OCI-M2 (cell line): ENCODE results near the gene CDK8.
"Not testable (repeated sequence)": the region's sequence is repeated elsewhere in the genome, so short reads cannot be mapped to it uniquely, and the experiment has no call there.

Experiments used
- DNase-seq: peaks from one replicate; lab custom pipeline; 2025; ENCODE audit not compliant: unreplicated experiment; lab: John Stamatoyannopoulos, UW

CDK8 gene

DNA sequence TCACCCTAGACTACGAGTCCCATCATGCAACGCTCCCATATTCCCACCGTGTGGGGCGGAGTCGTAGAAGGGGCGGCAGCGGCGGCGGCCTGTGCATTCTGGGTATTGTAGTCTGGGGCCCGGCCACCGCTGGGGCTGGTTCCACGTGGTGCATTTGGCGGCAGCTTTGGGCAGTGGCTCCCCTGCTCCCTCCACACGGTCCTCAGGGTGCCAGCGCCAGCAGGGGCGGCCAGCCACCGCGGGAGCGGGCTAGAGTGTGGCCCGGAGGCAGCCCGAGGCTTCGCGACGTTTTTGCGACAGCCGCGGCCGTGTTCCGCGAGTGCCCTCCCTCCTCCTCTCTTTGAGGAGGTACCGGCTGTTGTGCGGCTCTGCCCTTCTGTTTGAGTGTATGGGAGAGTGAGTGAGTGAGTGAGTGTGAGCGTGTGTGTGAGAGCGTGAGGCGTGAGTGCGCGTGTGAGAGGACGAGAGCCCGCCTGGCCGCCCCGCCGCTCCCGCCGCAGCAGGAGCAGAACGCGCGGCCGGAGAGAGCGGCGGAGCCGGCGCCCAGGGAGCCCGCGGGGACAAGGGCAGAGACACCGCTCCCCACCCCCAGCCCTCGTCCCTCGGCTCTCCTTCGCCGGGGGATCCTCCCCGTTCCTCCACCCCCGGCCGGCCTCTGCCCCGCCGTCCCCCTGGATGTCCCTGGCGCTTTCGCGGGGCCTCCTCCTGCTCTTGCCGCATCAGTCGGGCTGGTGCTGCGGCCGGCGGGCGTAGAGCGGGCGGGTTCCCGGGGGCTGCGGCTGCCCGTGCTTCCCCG lies at the start of gene CDK8:
Gene CDK8, plus strand, starts transcription at position 343 of the 796 bp plus-strand sequence. CDS start 513 bp downstream, outside the sequence.
- peak; percentile 53 for DNase-seq

DNA sequence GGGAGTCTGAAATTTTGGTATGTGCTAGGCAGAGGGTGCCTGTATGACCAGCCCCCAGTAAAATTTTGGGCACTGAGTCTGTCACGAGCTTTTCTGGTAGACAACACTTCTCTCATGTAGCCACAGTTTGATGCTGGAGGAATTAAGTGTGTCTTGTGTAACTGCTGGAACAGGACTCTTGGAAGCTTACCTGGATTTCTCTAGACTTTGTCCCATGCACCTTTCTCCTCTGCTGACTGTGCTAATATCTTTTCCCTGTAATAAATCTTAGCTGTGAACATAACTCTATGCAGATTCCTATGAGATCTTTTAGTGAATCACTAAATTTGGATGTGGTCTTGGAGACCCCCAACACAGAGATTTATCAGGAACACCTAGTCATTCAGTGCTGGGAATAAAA lies 45.6 kb upstream of the CDK8 start:
- DNase-seq = no peak

DNA sequence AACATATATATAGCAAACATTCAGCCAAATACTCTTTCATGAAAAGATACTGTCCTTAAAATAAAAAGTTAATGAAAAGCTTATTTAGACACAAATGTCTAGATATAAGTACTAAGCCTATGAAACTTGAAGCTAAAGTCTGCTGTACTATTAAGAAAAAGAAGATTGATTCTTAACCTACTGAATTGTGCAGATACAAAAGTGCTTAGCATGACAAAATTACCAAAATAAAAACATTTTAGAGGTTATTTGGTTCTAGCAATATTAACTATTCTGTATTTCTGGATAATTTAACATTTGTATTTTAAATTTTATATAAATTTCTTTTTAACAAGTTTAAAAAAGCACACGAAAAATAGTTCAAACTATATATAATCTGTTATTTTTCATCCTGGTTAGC lies 40.6 kb upstream of the CDK8 start:
- DNase-seq = no peak

DNA sequence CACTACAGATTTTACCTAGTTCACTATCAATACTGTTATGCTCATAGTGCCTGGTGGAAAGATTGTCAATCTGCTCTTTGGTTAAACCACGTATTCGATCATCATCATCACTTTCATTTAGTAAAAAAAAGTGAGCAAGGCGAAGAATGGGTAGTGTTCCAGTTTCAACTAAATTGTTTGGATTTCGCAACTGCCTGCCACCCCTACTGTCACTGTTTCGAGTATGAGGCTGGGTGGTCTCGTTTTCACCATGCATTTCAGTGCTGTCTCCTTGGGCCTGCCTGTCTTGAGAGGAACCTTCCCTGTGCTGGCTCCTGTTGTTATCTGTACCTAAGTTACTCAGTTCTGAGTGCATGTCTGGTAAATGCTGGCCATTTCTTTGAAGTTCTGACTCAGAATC lies 39.9 kb upstream of the CDK8 start:
- no peak for DNase-seq

DNA sequence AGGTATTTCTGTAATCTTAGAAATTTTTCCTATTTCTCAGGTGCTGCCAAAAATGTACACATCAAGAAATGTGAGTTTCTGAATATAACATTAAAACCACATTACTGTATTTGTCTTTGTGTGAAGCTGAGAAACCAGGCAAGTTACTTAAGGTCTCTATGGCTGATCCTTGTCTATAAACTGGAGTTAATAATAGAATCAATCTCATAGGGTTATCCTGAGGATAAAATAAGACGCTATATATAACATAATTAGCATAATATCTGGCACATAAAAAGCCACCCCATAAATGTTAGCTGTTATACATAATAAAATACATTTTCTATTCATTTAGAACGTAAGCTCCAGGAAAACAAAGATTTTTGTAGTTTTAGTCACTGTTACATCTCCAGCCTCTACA lies 37.9 kb upstream of the CDK8 start:
- no peak for DNase-seq

DNA sequence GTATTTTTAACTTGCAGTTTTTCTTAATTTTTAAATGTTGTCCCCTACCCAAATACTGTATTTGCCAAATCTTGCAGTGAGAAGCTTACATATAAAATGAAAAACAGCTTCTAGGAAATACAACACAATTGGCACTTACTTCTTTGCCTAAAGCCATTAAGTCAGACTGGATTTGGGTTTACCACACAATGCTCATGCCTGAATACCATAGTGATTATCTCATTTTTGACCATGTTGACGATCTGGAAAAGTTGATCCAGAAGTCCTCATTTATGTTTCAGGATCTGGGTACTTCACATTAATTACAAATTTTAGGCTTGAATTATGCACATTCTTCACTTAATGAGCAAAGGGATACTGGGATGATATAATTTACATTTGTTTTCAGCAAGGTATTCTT lies 34.2 kb upstream of the CDK8 start:
- DNase-seq = no peak

DNA sequence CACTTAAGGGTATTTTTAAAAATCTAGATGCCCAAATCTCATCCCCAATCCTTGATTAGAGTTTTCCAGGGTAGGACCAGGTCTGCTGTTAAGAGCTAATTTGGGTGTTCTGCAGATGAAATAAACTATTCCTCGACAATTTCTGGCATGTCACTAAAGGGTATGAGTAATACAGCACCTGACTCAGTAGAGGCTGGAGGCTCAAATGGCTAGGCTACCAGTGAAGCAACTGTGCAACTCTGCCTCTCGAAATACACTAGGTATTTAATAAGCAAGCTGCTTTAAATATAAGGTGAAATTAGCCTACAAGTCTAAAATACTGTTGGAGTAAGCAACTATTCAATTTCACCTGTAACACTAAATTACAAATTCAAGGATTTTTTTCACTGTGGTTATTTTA lies 33.4 kb upstream of the CDK8 start:
- no peak for DNase-seq

DNA sequence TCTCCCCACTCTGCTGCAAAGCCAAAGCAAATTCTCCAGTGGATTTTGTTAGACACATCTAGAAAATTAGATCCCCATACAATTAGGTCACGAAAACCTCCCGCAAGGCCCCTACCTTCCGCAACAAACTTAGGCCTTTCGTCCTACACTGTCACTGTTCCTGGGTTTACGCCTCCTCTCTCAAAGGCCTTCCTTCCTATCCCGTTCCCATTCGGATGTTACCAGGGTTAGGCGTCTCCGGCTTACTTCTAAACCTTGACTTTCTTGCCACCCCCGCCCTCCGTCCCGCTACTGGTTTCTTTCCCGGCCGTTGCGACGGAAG lies 32.6 kb upstream of the CDK8 start:
- no peak for DNase-seq

DNA sequence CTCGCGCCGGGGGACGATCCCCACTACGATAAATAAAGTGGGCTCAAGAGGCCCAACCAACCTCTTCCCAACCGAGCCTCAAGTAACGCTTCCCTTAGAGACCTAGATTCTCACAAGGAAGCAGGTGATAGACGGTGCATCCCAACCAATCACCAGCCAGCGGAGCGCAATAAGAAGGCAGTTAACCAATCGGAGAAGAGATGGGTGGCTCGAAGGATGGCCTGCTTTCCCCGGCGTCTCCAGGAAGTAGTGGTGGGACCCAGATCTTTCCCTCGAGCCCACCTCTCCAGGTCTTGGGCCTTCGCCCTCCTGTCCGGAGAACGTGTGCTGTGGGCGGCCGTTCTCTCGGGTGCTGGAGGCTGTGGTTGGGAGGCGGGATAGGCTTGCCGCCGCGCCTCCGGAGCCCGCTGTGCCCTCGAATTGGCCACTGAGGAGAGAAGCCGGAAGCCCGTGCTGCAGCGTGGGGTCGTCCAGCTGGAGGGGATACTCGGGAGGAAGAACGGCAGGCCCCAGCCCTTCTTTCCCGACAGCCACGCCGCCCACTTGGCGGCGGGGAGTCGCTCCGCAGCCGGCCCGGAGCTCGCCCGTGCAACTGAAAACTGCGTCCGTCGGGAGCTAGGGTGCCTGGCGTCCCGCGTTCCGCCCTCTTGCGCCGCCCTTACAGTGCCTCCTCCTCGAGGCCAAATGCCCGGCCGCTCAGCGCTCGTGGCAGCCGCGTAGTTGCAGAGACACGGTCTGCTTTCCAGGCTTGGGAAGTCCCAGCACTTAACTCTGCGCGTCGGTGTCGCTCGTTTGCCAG lies 32.0 kb upstream of the CDK8 start, which contains the start of gene RNF6:
Gene RNF6, minus strand, starts transcription at position 594 of the 799 bp plus-strand sequence. CDS start 2,665 bp downstream, outside the sequence.
- DNase-seq = peak; percentile 75

DNA sequence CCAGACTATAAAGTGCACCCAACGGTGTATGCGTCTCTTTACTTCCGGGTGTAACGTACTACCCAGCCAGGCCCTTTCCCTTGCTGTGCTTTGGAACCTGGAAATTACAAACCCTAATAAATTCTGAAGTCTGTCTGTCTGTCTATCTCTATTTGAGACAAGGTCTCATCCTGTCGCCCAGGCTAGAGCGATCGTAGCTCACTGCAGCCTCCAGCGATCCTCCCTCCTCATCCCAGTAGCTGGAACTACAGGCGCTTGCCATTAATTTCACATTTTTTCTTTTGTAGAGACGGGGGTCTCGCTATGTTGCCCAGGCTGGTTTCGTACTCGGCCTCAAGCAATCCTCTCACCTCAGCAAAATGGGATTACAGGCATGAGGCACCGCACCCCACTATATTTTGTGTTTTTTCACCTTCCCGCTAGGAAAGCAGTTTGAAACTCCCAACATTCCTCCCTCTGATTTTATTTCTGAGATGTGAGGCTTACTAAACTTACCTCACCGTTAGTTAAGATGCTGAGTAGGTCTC lies 31.3 kb upstream of the CDK8 start:
- no peak for DNase-seq

DNA sequence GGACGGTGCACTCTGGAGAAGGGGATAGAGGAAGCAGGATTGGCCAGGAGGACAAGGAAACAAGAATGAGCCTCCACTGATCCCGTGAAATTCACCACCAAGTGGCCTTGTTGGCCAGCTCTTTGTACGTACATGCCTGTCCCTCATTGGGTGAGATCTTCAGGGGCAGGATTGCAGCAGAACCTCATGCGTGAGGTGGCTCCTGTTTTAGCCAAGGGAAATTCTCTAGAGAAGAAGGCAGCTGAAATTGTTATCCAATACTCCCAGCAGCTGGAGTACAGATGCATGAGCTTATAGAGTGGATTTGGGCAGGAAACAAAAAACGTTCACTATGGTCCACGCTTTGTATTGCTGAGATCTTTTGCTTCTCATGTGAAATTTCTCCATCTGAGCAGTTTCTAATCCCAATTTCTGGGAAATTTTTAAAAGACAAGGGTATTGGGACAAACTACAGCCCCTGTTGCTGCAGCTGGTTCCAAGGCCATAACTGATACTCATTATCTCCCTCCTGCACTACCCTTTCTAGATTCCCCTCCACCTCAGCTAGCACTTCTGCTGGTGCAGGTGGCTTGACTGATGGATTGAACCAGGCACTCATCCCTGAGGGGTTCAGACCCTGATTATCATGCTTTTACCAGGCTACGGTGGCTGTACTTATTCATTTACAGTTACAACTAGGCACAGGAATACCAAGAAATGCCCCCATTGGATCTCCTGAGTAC lies 27.9 kb upstream of the CDK8 start:
- DNase-seq = no peak

DNA sequence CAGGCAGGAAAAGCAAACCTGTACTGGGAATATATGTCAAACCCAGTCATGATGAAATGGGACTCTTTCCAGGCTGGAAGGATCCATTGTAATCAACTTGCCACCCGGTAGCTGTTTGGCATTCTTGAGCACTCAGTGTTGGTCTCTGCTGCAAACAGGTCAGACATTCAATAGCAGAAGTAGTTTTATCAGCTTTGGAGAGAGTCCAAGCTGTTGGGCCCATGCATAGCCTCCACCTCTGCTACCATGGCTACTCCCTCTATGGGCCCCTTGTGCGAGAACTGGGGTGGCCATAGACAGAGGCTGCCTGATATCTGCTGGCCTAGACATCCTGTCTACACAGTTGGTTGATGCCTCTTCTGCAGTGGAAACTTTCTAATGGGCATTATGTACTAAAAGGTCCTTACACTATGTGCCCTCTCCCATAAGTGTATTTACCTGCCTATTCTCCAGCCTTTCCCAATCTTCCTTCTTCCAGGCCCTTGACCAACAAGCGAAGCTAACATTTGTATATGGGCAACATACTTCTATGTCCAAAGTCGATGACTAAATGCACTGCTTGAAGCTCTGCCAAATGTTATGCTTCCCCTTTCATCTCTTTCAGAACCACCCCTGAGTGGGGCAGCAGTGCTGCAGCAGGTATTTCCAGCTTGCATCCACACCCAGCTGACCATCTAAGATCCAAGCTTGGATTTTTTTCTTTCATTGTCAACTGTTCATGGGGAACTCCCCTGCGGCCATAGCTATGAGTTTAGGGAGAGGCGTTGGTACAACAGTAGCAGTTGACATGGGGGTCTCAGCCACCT lies 26.6 kb upstream of the CDK8 start:
- no peak for DNase-seq

DNA sequence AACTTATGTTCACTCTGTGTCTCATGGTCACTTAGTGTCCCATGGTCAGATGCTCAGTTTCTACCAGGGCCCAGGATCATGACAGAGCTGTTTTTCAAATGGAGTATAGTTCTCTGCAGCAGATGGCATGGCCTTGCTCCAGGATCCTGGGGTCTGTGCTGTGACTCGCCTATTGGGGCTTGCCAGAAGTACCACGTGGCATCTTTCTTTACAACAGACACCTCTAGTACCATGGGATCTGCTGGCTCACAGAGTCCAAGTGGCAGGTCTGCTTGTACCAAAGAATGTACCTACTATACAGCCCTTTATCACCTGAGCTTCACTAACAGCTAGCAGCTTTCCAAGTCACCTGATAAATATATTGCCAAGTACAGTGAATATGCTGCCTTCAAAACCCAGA lies 25.8 kb upstream of the CDK8 start:
- no peak for DNase-seq

DNA sequence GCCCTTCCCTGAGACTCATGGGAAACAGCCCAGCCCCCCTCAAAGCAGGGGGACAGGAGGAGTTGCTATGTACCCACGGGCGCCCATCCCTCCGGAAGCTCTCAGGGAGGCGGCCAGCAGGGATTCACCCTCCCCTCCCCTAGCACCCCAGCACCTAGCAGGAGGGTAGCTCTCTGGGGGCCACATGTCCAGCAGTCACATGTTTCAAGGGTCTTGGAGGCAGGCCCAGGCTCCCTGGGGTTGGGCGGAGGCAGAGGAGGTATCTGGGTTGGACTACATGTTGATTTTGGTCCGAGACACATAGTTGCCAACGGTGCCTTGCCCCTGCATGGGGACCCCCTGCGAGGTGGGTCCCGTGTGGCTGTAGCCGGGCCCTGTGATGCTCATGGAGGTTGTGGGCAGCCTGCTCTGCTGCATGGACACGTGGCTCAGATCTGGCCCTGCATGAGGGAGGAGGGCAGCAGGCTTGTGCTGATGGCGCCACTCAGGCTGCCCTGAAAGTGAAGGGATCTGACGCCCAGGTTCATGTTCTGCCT lies 24.8 kb upstream of the CDK8 start:
- DNase-seq = no peak

DNA sequence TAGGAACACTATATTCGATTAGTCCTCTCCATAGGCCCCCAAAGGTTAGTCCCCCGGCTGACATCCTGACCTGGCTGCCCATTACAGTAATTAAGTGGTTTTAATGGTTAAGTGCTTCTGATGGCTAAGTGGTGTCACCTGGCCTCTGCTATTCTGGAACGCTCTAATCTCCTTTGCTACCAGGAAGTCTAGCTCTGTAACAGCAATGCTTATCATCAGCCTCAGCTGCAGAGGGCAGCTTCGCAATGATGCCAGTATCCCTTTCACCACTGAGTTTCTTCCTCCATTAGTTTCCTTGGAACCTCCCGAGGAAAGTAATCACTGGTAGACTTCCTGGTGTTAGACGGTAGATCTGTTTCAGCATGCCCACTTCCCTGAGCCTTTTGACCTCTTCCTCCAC lies 23.2 kb upstream of the CDK8 start:
- DNase-seq = no peak

DNA sequence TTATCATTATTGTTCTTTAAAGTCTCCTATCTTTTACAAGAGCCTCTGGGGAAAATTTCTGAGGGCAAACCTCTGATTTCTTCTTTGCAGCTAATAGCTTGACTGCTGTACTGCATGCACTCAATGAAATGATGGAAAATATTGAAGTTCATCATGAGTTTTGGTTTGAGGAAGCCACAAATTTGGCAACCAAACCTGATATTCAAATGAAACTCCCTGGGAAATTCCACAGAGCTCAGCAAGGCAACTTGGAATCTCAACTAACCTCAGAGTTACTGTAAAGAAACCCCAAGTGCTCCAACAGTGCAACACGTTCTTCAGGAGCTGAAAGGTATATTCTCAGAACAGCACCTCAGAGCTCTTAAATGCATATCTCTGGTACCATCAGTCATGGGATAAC lies 17.6 kb upstream of the CDK8 start:
- DNase-seq = no peak

DNA sequence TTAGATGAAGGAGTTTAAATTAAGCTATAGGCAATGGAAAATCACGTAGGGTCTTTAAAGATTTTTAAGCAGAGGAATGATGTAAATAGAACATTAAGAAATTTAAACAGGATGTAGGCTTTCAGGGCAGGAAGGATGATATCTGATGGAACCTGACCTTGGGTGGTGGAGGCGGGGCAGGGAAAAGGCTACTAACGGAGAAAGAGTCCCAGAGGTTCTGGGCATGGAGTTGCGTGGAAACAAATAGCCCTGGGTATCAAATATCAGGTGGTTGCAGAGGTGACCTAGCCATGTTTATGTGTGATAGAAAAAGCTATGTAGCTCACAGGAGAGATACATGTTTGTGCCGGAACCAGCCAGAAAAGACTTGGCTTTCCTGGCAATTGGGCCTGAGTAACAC lies 7.8 kb upstream of the CDK8 start:
- DNase-seq = no peak

DNA sequence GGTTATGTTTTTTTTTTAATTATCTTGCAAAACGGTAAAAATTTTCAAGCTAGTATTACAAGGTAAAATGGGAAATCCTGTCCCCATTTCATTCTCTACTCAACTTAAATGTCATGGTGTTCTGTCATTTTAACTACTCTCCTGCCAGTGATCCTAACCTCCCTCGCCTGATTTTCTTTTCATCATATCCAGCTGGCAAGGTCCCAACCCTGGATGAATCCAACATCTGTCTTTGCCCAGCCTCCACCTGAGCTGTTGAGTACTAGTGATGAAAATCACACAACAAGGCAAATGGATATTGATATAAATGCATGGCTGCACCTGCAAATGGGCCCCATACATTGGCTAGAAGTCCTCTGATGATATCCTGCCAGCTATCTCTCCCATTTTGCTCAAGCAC lies 6.9 kb upstream of the CDK8 start:
- no peak for DNase-seq

DNA sequence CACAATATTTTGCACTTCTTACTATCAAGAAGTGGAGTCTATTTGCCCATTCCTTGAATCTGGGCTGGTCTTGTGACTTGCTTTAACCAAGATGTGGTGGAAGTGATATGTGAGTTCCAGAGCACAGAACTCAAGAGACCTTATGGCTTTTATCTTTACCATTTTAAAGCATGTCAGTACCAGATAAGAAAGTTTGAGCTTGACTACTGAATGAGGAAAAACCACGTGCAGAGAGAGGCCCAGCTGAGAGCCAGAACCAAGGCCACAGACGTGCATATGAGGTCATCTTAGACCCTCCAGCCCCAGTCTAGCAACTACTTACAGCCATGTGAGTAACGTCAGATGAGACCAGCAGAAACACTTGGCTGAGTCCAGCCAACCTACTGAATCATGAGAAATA lies 6.3 kb upstream of the CDK8 start:
- no peak for DNase-seq

DNA sequence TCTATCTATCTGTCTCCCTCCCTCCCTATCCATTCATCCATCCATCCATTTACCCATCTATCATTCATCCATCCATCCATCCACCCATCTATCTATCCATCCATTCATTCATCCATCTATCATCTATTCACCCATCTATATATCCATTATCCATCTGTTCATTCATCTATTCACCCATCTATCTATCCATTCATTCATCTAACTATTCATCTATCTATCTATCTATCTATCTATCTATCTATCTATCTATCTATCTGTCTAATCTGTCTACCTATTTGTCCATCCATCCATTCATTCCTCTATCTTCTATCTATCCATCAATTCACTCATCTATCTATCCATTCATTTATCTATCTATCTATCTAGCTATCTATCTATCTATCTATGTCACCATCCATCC lies 4.4 kb upstream of the CDK8 start:
- no peak for DNase-seq

DNA sequence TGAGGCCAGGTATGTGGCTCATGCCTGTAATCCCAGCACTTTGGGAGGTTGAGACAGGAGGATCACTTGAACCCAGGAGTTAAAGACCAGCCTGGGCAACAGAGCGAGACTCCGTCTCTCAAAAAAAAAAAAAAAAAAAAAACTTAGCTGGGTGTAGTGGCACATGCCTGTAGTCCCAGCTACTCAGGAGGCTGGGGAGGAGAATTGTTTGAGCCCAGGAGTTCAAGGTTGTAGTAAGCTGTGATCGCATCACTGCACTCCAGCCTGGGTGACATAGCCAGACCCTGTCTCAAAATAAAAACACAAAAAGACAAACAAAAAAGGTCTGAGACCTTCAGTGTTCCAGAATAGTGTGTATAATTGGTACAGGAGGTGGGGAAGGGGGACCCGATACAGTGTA lies 1.9 kb upstream of the CDK8 start:
- DNase-seq = not testable (repeated sequence)
